Measurements from ENCODE around the gene ICAM2. TPM values are rescaled to one million over a fixed set of nuclear protein-coding genes. Genes with fewer than 3 reads are reported as not detected.
A peak's percentile ranks its signal among the peaks of the same experiment; 100 is the strongest.

The ICAM2 gene
- total RNA-seq, 4 donors from 2014 or later = 39.7 to 82.4 (median 56.3) TPM

- DNase-seq (no peak), ATAC-seq (peak in 1 of 2 donors; percentile 31)
- intact Hi-C loops (cut with DNase I; ENCODE audit: low total_unique reads) = no loop called here
- Histone ChIP-seq H3K27ac (peak within 1 kb of the TSS; percentile 8 to 66 (median 58)), H3K9me3 (no peaks in the 10 kb centered on the region), H3K27me3 (peaks cover 12 to 23% (median 23%) of the 10 kb centered on the region in 3 donors), H3K4me1 (peaks cover 15 to 16% of the 10 kb centered on the region in 2 donors), H3K36me3 (no peaks in the 10 kb centered on the region), H3K4me3 (peak within 1 kb of the TSS; percentile 51 to 64 (median 58))
- in situ Hi-C loops (cut with MboI; ENCODE audit: low sequenced_read_pairs in 4 of 4) = no loop called here
- TF ChIP-seq CTCF (IDR thresholded peaks at IDR 0.05 in 4 of 5, conservative IDR thresholded peaks at IDR 0.05 in 1 of 5) (no peak), POLR2A (IDR thresholded peaks at IDR 0.05) (no peak)
Observed at GRCh38 chr17:63998050-63998720, 22.2 kb downstream of the ICAM2 start, which contains the start of gene PRR29. Gene PRR29, plus strand, starts transcription at chr17:63998351. Its CDS starts 14 bp downstream, at chr17:63998365.

DNA sequence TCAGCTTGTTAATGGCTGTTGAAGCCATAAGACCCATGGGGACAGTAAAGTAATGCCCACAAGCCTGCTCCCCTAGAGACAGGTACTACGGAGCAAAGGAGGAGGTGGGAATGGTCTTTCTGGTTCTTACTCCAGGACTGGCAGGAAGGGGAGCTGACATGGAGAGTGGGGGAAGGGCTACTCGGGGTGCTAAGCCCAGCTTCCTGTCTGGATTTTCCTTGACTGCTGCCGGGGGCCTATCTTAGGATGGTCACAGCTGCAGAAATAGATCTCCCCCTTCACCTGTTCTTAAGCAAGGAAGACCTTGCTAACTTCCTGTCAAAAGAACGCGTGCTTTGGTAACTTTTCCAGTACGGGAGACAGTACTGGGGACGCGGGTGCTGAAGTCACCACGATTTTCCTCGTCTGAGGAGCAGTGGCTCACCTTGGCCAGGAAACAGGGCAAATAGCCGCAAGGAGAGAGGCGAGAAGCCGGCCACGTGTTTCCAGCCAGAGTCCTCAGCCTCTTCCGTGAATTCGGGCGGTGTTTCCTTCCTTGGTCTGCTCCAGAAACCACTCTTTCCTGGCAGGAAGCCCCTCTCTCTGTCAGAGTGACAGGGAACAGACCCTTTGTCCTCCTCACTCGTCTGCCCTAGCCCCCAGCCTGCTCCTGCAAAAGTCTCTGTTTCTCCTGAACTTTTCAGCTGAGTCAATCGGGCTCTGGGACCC is 22.9 kb downstream of the ICAM2 start:
- H3K27ac ChIP-seq = peak overlapping the region; percentile 8 to 66 (median 58)
- peaks cover 15 to 16% of the 10 kb centered on the region in 2 donors for H3K4me1 ChIP-seq
- in situ Hi-C loops (cut with MboI; ENCODE audit: low sequenced_read_pairs in 4 of 4) = no loop called here
- peaks cover 12 to 23% (median 23%) of the 10 kb centered on the region in 3 donors for H3K27me3 ChIP-seq
- no peak for TF ChIP-seq POLR2A (IDR thresholded peaks at IDR 0.05)
- no peak for TF ChIP-seq CTCF (IDR thresholded peaks at IDR 0.05 in 4 of 5, conservative IDR thresholded peaks at IDR 0.05 in 1 of 5)
- DNase-seq (no peak), ATAC-seq (peak; percentile 32 to 42)
- H3K36me3 ChIP-seq = no peaks in the 10 kb centered on the region
- no peaks in the 10 kb centered on the region for H3K9me3 ChIP-seq
- intact Hi-C loops (cut with DNase I; ENCODE audit: low total_unique reads) = no loop called here
- H3K4me3 ChIP-seq = peak overlapping the region; percentile 51 to 64 (median 58)

DNA sequence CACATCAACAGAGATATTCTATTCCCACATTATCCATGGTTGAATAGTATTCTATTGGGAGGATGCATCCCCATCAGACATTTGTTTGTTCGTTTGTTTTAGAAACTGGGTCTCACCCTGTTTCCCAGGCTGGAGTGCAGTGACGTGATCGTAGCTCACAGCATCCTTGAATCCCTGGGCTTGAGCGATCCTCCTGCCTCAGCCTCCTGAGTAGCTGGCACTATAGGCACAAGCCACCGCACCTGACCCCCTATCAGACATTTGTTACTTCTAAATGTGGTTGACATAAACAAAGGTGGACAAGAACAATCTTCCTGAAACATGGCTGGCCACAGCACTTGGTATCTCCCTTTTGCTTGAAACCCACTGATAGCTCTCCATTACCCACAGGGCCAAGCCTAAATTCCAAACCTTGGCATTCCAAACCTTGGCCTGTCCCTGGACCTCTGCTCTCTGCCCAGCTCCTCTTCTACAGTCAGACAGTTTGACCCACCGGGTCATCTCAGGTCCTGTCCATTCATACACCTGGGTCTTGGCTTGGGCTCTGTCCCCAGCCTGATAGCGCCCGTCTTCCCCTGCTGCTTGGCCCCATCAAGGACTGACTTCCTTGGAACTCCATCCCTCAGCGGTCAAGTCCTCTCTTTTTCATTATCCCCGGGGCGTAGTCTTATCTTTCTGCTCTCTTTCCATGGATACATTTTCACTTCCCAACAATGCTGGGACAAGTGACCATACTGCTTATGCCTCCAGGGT is 23.8 kb downstream of the ICAM2 start:
- Histone ChIP-seq H3K36me3 (no peaks in the 10 kb centered on the region), H3K27ac (peak overlapping the region in 1 of 4 donors; percentile 51)
- DNase-seq = no peak

GRCh38 chr17:63995626-63996025 is 24.8 kb downstream of the ICAM2 start:
- Histone ChIP-seq H3K4me1 (peaks cover 19 to 20% of the 10 kb centered on the region in 2 donors), H3K27ac (no peak overlapping the region), H3K36me3 (no peaks in the 10 kb centered on the region), H3K27me3 (peaks cover 12 to 19% (median 15%) of the 10 kb centered on the region in 3 donors), H3K4me3 (no peak overlapping the region), H3K9me3 (no peaks in the 10 kb centered on the region)
- ATAC-seq (no peak), DNase-seq (no peak)
- in situ Hi-C loops (cut with MboI; ENCODE audit: low sequenced_read_pairs in 4 of 4) (no loop called here), intact Hi-C loops (cut with DNase I; ENCODE audit: low total_unique reads) (no loop called here)
- TF ChIP-seq CTCF (IDR thresholded peaks at IDR 0.05 in 4 of 5, conservative IDR thresholded peaks at IDR 0.05 in 1 of 5) (no peak), POLR2A (IDR thresholded peaks at IDR 0.05) (no peak)

More for the DNA sequence above, 23.8 kb downstream of the ICAM2 start:
- Histone ChIP-seq H3K4me1 (peaks cover 15 to 16% of the 10 kb centered on the region in 2 donors), H3K27me3 (peaks cover 12 to 23% (median 18%) of the 10 kb centered on the region in 3 donors), H3K4me3 (no peak overlapping the region), H3K9me3 (no peaks in the 10 kb centered on the region)
- TF ChIP-seq CTCF (IDR thresholded peaks at IDR 0.05 in 4 of 5, conservative IDR thresholded peaks at IDR 0.05 in 1 of 5) (no peak), POLR2A (IDR thresholded peaks at IDR 0.05) (no peak)
- intact Hi-C loops (cut with DNase I; ENCODE audit: low total_unique reads) (no loop called here), in situ Hi-C loops (cut with MboI; ENCODE audit: low sequenced_read_pairs in 4 of 4) (no loop called here)
- ATAC-seq = no peak
